Measurements from ENCODE around the gene OR2C3.

DNA sequence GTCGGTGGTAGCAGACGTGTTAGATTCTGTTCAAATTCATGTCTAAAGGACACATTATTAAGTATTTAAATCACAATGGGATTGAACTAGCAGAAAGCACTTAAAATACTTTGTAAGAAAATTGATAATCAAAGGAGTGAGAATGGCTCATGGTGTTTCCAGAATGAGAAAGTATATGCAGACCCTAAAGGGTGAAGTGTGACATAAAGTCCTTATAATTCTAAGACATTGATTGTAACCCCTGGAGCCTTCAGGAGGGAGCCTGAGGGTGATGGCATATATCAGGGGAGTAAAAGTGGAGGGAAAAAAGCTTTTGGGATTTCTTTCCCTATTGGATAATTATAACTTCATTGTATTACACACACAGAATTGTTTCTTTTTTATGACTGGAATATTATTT lies at the start of gene OR2C3:
- TF ChIP-seq POLR2AphosphoS5 (IDR thresholded peaks at IDR 0.05) (no peak), POLR2A (IDR thresholded peaks at IDR 0.05) (no peak)

Data from transverse colon (tissue), 3 donors.